K562 treated with DMSO at 1 percent for 48 hours (cell line): Measurements from ENCODE around the gene KCNA2. TPM values are rescaled to one million over a fixed set of nuclear protein-coding genes. Genes with fewer than 3 reads are reported as not detected.

ENCODE experiments used
- total RNA-seq: library from RNA; unstranded; fragments of 300-600 nt; gene quantifications from 2 replicates; pipeline ENCODE4 v1.2.3, GENCODE V29; 2022; ENCODE audit warnings: low replicate concordance; ENCODE audit errors: extremely low read depth

KCNA2 gene
- total RNA-seq = not detected in 2 replicates

DNA sequence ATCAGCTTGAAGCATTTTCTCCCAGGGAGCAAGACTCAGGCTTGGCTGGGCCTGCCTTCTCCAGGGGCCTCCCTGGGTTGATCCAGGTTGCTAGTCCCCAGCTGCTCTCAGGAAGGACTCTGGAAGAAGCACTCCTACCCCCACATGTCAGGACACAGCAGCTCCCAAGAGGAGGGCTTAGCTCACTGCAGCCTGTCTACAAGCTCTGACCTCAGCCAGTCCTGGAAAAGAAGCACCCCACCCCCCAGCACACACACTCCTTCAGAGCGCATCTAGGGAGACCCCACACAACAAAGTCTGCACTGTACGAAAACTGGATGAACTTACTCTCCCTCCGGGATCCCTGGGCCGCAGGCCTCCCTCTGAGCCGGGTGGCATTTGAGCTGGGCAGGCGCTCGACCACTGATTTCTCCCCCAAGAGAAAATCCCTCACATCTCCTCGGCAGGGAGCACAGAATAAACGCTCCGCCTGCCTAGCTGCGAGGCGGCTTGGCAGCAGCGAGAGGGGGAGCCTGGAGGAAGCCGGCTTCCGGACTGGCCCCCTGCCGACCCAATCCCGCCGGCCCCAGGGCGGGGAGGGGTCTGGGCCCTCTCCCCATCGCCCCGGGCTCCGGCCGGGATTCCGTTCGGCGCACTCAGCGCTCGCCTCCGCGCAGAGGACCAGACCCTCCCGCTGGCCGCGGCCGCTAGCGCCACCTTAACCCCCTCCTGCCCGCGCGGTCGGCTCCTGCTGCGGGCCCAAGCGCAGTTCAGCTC, at the start of gene KCNA2:
TSS of gene KCNA2 (minus strand) at position 458 of the 756 bp plus-strand sequence. CDS start 1,576 bp downstream, outside the sequence.

Other genes with a start within 250 kb of the KCNA2 start
- not detected in 2 replicates for gene SLC16A4, start 215.3 kb downstream of the KCNA2 start, total RNA-seq
- not detected in 2 replicates for gene LAMTOR5, start 198.7 kb downstream of the KCNA2 start, total RNA-seq
- gene PROK1, start 155.2 kb downstream of the KCNA2 start, total RNA-seq = not detected in 2 replicates
- not detected in 2 replicates for gene KCNA10, start 87.2 kb downstream of the KCNA2 start, total RNA-seq
- gene KCNA3, start 68.6 kb upstream of the KCNA2 start, total RNA-seq = not detected in 2 replicates